Measurements from ENCODE around the gene CHCHD10.

DNA sequence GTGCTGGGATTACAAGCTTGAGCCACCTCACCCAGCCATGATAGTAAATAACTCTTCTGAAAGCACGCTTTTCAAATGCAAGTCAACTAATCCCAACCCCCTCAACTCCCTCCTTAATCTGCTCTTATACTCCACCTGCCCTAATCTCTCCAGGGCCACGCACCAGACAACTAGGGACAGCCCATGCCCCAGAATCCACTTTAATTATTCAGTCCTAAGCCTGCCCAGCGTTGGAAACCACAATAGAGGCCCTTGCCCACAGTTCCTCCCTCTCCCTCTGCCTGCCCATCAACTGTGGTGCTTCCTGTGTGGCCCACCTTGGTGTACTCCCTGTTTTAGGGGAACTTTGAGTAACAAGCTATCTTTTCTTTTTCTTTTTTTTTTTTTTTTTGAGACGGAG, 10.9 kb downstream of the CHCHD10 start:
- TF ChIP-seq EZH2 (IDR thresholded peaks at IDR 0.05; ENCODE audit: insufficient read depth, poor library complexity, severe bottlenecking): no peak
- TF ChIP-seq EZH2phosphoT487 (IDR thresholded peaks at IDR 0.05; ENCODE audit: insufficient read depth, low read depth): no peak

Measured in GM23248 (cell line).